ENCODE measurements around the gene USP53. TPM values are rescaled to one million over a fixed set of nuclear protein-coding genes. Genes with fewer than 3 reads are reported as not detected.
"Not testable (repeated sequence)": the region's sequence is repeated elsewhere in the genome, so short reads cannot be mapped to it uniquely, and the experiment has no call there.

USP53 gene
- total and polyA plus RNA-seq, 2 donors (not counting 3 experiments of a cell fraction or from before 2014, with no cell fraction given), result 7.8 to 22.8 TPM

GRCh38 chr4:119329835-119330620 is 117.5 kb downstream of the USP53 start:
- Histone ChIP-seq H3K27me3 (ENCODE audit: control insufficient read depth in 2 of 2, insufficient read depth in 2 of 2, low read length in 2 of 2) (peaks cover 0 to 5% of the 10 kb centered on the region in 2 experiments), H3K4me2 (ENCODE audit: insufficient read depth, low read length) (no peak overlapping the region), H3K4me3 (replicated peaks in 1 of 3; ENCODE audit: insufficient read depth in 1 of 3, low read depth in 1 of 3, low read length in 3 of 3) (no peak overlapping the region), H3K9me3 (replicated peaks; ENCODE audit: control insufficient read depth, insufficient read depth, low read length) (no peaks in the 10 kb centered on the region), H3K9ac (replicated peaks; ENCODE audit: extremely low read depth, insufficient read depth, low read length) (no peak overlapping the region), H3K36me3 (ENCODE audit: control insufficient read depth in 2 of 2, extremely low read depth in 1 of 2, insufficient read depth in 2 of 2, low read length in 2 of 2) (no peaks in the 10 kb centered on the region), H3K4me1 (ENCODE audit: control insufficient read depth, extremely low read depth, insufficient read depth, low read length) (no peaks in the 10 kb centered on the region), H2AFZ (ENCODE audit: low read depth, low read length) (no peak overlapping the region), H3K27ac (ENCODE audit: insufficient read depth, low read depth, low read length) (no peak overlapping the region), H4K20me1 (replicated peaks; ENCODE audit: control insufficient read depth, extremely low read depth, insufficient read depth, low read length) (no peaks in the 10 kb centered on the region), H3K79me2 (ENCODE audit: control insufficient read depth, insufficient read depth, low read length) (no peaks in the 10 kb centered on the region), H3K9me1 (replicated peaks; ENCODE audit: control insufficient read depth, extremely low read depth, insufficient read depth, low read length) (no peaks in the 10 kb centered on the region)
- no peak for FAIRE-seq
- intact Hi-C loops (cut with micrococcal nuclease) (no loop called here), dilution Hi-C loops (cut with MboI; ENCODE audit: extremely low pct_ligation_motif_present, low sequenced_read_pairs) (no loop called here)
- BruUV-seq (replicated peaks), result no TSS peak
- TF ChIP-seq POLR2AphosphoS5 (IDR thresholded peaks at IDR 0.05; ENCODE audit: insufficient read depth, low read depth, low read length), result no peak
- TF ChIP-seq, protein P1, sequence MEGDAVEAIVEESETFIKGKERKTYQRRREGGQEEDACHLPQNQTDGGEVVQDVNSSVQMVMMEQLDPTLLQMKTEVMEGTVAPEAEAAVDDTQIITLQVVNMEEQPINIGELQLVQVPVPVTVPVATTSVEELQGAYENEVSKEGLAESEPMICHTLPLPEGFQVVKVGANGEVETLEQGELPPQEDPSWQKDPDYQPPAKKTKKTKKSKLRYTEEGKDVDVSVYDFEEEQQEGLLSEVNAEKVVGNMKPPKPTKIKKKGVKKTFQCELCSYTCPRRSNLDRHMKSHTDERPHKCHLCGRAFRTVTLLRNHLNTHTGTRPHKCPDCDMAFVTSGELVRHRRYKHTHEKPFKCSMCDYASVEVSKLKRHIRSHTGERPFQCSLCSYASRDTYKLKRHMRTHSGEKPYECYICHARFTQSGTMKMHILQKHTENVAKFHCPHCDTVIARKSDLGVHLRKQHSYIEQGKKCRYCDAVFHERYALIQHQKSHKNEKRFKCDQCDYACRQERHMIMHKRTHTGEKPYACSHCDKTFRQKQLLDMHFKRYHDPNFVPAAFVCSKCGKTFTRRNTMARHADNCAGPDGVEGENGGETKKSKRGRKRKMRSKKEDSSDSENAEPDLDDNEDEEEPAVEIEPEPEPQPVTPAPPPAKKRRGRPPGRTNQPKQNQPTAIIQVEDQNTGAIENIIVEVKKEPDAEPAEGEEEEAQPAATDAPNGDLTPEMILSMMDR (IDR thresholded peaks at IDR 0.05; ENCODE audit: extremely low read depth in 1 of 2, insufficient read depth in 1 of 2, low read depth in 1 of 2, low read length in 2 of 2), result no peak
- no peak for DNase-seq (ENCODE audit: low read depth, low spot score)
- ChIA-PET CTCF (no interaction called here), POLR2A (no interaction called here)

GRCh38 chr4:119336332-119336979 is 123.9 kb downstream of the USP53 start:
- H3K9me1 ChIP-seq (replicated peaks; ENCODE audit: control insufficient read depth, extremely low read depth, insufficient read depth, low read length); H3K9ac ChIP-seq (replicated peaks; ENCODE audit: extremely low read depth, insufficient read depth, low read length); POLR2A ChIA-PET; DNase-seq (ENCODE audit: low read depth, low spot score); H3K4me2 ChIP-seq (ENCODE audit: insufficient read depth, low read length); H4K20me1 ChIP-seq (replicated peaks; ENCODE audit: control insufficient read depth, extremely low read depth, insufficient read depth, low read length); H2AFZ ChIP-seq (ENCODE audit: low read depth, low read length); intact Hi-C loops (cut with micrococcal nuclease); H3K4me3 ChIP-seq (replicated peaks in 1 of 3; ENCODE audit: insufficient read depth in 1 of 3, low read depth in 1 of 3, low read length in 3 of 3); CTCF ChIA-PET; dilution Hi-C loops (cut with MboI; ENCODE audit: extremely low pct_ligation_motif_present, low sequenced_read_pairs); H3K36me3 ChIP-seq (ENCODE audit: control insufficient read depth in 2 of 2, extremely low read depth in 1 of 2, insufficient read depth in 2 of 2, low read length in 2 of 2); H3K4me1 ChIP-seq (ENCODE audit: control insufficient read depth, extremely low read depth, insufficient read depth, low read length); H3K79me2 ChIP-seq (ENCODE audit: control insufficient read depth, insufficient read depth, low read length); H3K27me3 ChIP-seq (ENCODE audit: control insufficient read depth in 2 of 2, insufficient read depth in 2 of 2, low read length in 2 of 2); BruUV-seq (replicated peaks); H3K9me3 ChIP-seq (replicated peaks; ENCODE audit: control insufficient read depth, insufficient read depth, low read length); FAIRE-seq; H3K27ac ChIP-seq (ENCODE audit: insufficient read depth, low read depth, low read length): not testable (repeated sequence)
